SK-N-SH (cell line): ENCODE data around the gene AADAT. TPM values are rescaled to one million over a fixed set of nuclear protein-coding genes. Genes with fewer than 3 reads are reported as not detected.

Experiments
- CTCF ChIA-PET: fragments of 300-600, 350-600 bp; formaldehyde crosslinking; extraction: SDS; loops from one replicate; lab custom pipeline; 2021; lab: Yijun Ruan, JAX
- POLR2A ChIA-PET: fragments of 350-600 bp; sonication (Branson Sonifier 250); formaldehyde crosslinking; extraction: SDS; loops from one replicate; lab custom pipeline; 2020; ENCODE audit warnings: antibody characterized with exemption, inconsistent platforms; lab: Yijun Ruan, JAX
- DNase-seq: peaks from one replicate; pipeline ENCODE4 v3.0.0; 2012
- H2AFZ ChIP-seq: fragments of 200-600 bp; sonication (generic); 2 replicates; pipeline ENCODE4 v1.8.1; 2016; ENCODE audit warnings: antibody characterized with exemption, mild to moderate bottlenecking, low read depth
- H3F3A ChIP-seq: fragments of 200-600 bp; sonication (generic); replicated peaks from 2 replicates; pipeline ENCODE3; 2016; ENCODE audit warnings: antibody characterized with exemption, mild to moderate bottlenecking; ENCODE audit not compliant: insufficient read depth
- H3K27ac ChIP-seq, 2 experiments: fragments of 200-500 bp in 1 of 2; fragments of 200-600 bp in 1 of 2; sonication (Bioruptor generic) in 1 of 2; sonication (generic), shearing (Covaris generic) in 1 of 2; 2 replicates each; pipeline versions ENCODE4 v1.5.1 to v1.6.1; 2014 to 2016; ENCODE audit warnings: low read depth in 2 of 2, inconsistent platforms in 1 of 2, low read length in 1 of 2, mild to moderate bottlenecking in 1 of 2, mixed read lengths in 1 of 2
- H3K27me3 ChIP-seq: fragments of 200-600 bp; sonication (generic), shearing (Covaris generic); 2 replicates; pipeline ENCODE4 v1.6.1; 2016; ENCODE audit warnings: mixed run types; ENCODE audit not compliant: insufficient read depth
- H3K36me3 ChIP-seq, 2 experiments: fragments of 200-500 bp in 1 of 2; fragments of 200-600 bp in 1 of 2; sonication (Bioruptor generic) in 1 of 2; sonication (generic) in 1 of 2; replicated peaks in 1 of 2; 2 replicates each; pipeline versions ENCODE3 to v1.5.1; 2014 to 2016; ENCODE audit warnings: low read length in 1 of 2, mild to moderate bottlenecking in 1 of 2; ENCODE audit not compliant: insufficient read depth in 2 of 2, control insufficient read depth in 1 of 2
- H3K4me1 ChIP-seq, 2 experiments: fragments of 200-500 bp in 1 of 2; fragments of 200-600 bp in 1 of 2; sonication (Bioruptor generic) in 1 of 2; sonication (generic), shearing (Covaris generic) in 1 of 2; 2 replicates each; pipeline versions ENCODE4 v1.5.1 to v1.6.1; 2014 to 2016; ENCODE audit warnings: low read depth in 1 of 2, low read length in 1 of 2, mixed run types in 1 of 2; ENCODE audit not compliant: insufficient read depth in 2 of 2, control insufficient read depth in 1 of 2
- H3K4me2 ChIP-seq: fragments of 200-600 bp; sonication (generic), shearing (Covaris generic); 2 replicates; pipeline ENCODE4 v1.6.1; 2017; ENCODE audit warnings: mixed run types
- H3K4me3 ChIP-seq, 2 experiments: fragments of 200-500 bp in 1 of 2; fragments of 200-600 bp in 1 of 2; sonication (Bioruptor generic) in 1 of 2; sonication (generic), shearing (Covaris generic) in 1 of 2; 2 replicates each; pipeline versions ENCODE4 v1.5.1 to v1.8.1; 2014 to 2016; ENCODE audit warnings: low read depth in 2 of 2, inconsistent platforms in 1 of 2, low read length in 1 of 2, mild to moderate bottlenecking in 1 of 2, mixed read lengths in 1 of 2, moderate library complexity in 1 of 2
- H3K79me2 ChIP-seq: fragments of 200-600 bp; sonication (generic); 2 replicates; pipeline ENCODE4 v1.8.1; 2017; ENCODE audit warnings: mild to moderate bottlenecking; ENCODE audit not compliant: insufficient read depth
- H3K9ac ChIP-seq: fragments of 200-600 bp; sonication (generic); 2 replicates; pipeline ENCODE4 v1.6.1; 2017; ENCODE audit warnings: mixed run types
- H3K9me2 ChIP-seq: fragments of 200-600 bp; sonication (generic); 2 replicates; pipeline ENCODE4 v1.6.1; 2017; ENCODE audit warnings: mixed run types
- H3K9me3 ChIP-seq: fragments of 200-600 bp; sonication (generic); 2 replicates; pipeline ENCODE4 v1.6.1; 2017; ENCODE audit warnings: mixed run types, mild to moderate bottlenecking, moderate library complexity
- H4K20me1 ChIP-seq: fragments of 200-600 bp; sonication (generic); 2 replicates; pipeline ENCODE4 v1.6.1; 2017; ENCODE audit warnings: mild to moderate bottlenecking, mixed run types; ENCODE audit not compliant: insufficient read depth
- CHD2 ChIP-seq: fragments of 150-350 bp; IDR thresholded peaks from 2 replicates; pipeline ENCODE4 v1.6.1; 2018; ENCODE audit warnings: low read length; ENCODE audit not compliant: partially characterized antibody
- CTCF ChIP-seq: fragments of 200-600 bp; sonication (generic); IDR thresholded peaks from 2 replicates; pipeline ENCODE4 v1.6.1; 2017; ENCODE audit warnings: antibody characterized with exemption, mild to moderate bottlenecking, moderate library complexity
- FOSL2 ChIP-seq: IDR thresholded peaks from 2 replicates; pipeline ENCODE4 v1.4.0; 2012; ENCODE audit warnings: low read depth, mild to moderate bottlenecking, moderate library complexity, borderline replicate concordance
- JUND ChIP-seq: IDR thresholded peaks from 2 replicates; pipeline ENCODE4 v1.4.0; 2012
- MAX ChIP-seq: IDR thresholded peaks from 2 replicates; pipeline ENCODE4 v1.4.0; 2012; ENCODE audit warnings: low read depth
- MXI1 ChIP-seq: IDR thresholded peaks from 2 replicates; pipeline ENCODE4 v1.6.1; 2012; ENCODE audit warnings: mild to moderate bottlenecking, low read depth, low read length, improper control_type of control experiment
- RAD21 ChIP-seq: IDR thresholded peaks from 2 replicates; pipeline ENCODE4 v1.6.1; 2012; ENCODE audit warnings: mild to moderate bottlenecking, low read length
- REST ChIP-seq: IDR thresholded peaks from 2 replicates; pipeline ENCODE4 v1.6.1; 2012; ENCODE audit warnings: mild to moderate bottlenecking, low read depth, low read length, moderate library complexity
- RFX5 ChIP-seq: IDR thresholded peaks from 2 replicates; pipeline ENCODE4 v1.6.1; 2012; ENCODE audit warnings: mild to moderate bottlenecking, improper control_type of control experiment, low read length
- SMC3 ChIP-seq: IDR thresholded peaks from 2 replicates; pipeline ENCODE4 v1.6.1; 2012; ENCODE audit warnings: low read depth, low read length, improper control_type of control experiment
- TAF1 ChIP-seq: IDR thresholded peaks from 2 replicates; pipeline ENCODE4 v1.6.1; 2012; ENCODE audit warnings: low read depth, mild to moderate bottlenecking, low read length, moderate library complexity, borderline replicate concordance
- TCF12 ChIP-seq: IDR thresholded peaks from 2 replicates; pipeline ENCODE4 v1.4.0; 2012
- YY1 ChIP-seq: IDR thresholded peaks from 2 replicates; pipeline ENCODE4 v1.4.0; 2012; ENCODE audit warnings: low read depth, mild to moderate bottlenecking
- ZBTB33 ChIP-seq: IDR thresholded peaks from 2 replicates; pipeline ENCODE4 v1.4.0; 2012; ENCODE audit warnings: low read depth, borderline replicate concordance
- WGBS: methylation state at CpG from one replicate; pipeline ENCODE4 v1.1.6; 2017; ENCODE audit warnings: low lambda C conversion rate; 5-methylcytosine and 5-hydroxymethylcytosine counted together
- polyA plus RNA-seq, 3 experiments: library from polyadenylated mRNA; depleted of rRNA; stranded (reverse); fragments of >200 nt; gene quantifications; 2 replicates each; pipeline ENCODE4 v1.2.3, GENCODE V29; 2012

The AADAT gene
- polyA plus RNA-seq, 1 of the 3 experiments (the other 2 are of a cell fraction), result 12.5 TPM

- Histone ChIP-seq H3K27me3 (no peaks in the 10 kb centered on the region), H3K79me2 (no peaks in the 10 kb centered on the region), H3K9me3 (no peaks in the 10 kb centered on the region), H3K36me3 (no peaks in the 10 kb centered on the region), H2AFZ (no peak overlapping the region), H3F3A (no peaks in the 10 kb centered on the region), H3K4me3 (no peak overlapping the region), H3K4me1 (no peaks in the 10 kb centered on the region), H3K4me2 (no peak overlapping the region), H3K27ac (no peak overlapping the region), H3K9me2 (no peaks in the 10 kb centered on the region), H4K20me1 (no peaks in the 10 kb centered on the region), H3K9ac (no peak overlapping the region)
- no peak for TF ChIP-seq RAD21
- no peak for TF ChIP-seq MAX
- TF ChIP-seq RFX5, result no peak
- no peak for TF ChIP-seq TAF1
- TF ChIP-seq FOSL2, result no peak
- TF ChIP-seq TCF12, result no peak
- TF ChIP-seq JUND, result no peak
- no peak for TF ChIP-seq CHD2
- TF ChIP-seq CTCF, result no peak
- TF ChIP-seq SMC3, result no peak
- TF ChIP-seq YY1, result no peak
- no peak for TF ChIP-seq ZBTB33
- no peak for TF ChIP-seq MXI1
- no peak for TF ChIP-seq REST
- DNase-seq, result no peak
- POLR2A ChIA-PET, result no interaction called here
- 77% methylated on average over 6 of the region's 6 CpGs for WGBS
- CTCF ChIA-PET, result interaction anchor here (1.0 to 2.5 kb wide), 7 partner anchors 14 to 437 kb away, joined by 3 to 12 read pairs (median 3); partner anchors contain the start of genes CLCN3 and NEK1
These were observed 40.0 kb downstream of the AADAT start for GRCh38 chr4:170049766-170050165.
